Endometrial microvascular endothelial cells (primary cell): Measurements from ENCODE around the gene SPART. TPM values are rescaled to one million over a fixed set of nuclear protein-coding genes. Genes with fewer than 3 reads are reported as not detected.

ENCODE experiments used
- in situ Hi-C: cut with HindIII; loops from 2 replicates; pipeline ENCODE4 v1.10.0; 2017; ENCODE audit warnings: low sequenced_read_pairs, low pct_unique_long_range_greater_than_20kb; ENCODE audit errors: inconsistent ontology term
- total RNA-seq: library from RNA; depleted of rRNA; stranded (reverse); fragments of >200 nt; gene quantifications from one replicate; pipeline ENCODE4 v1.2.3, GENCODE V29; 2015; ENCODE audit errors: inconsistent ontology term

SPART gene
- total RNA-seq = 75.9 TPM

GRCh38 chr13:36346222-36347083, at the start of gene SPART:
TSS of gene SPART (minus strand) at chr13:36346394. CDS start at chr13:36335830, 10,564 bp downstream.
- in situ Hi-C loops = no loop called here

GRCh38 chr13:36395280-36395679, 49.1 kb upstream of the SPART start:
- in situ Hi-C loops = no loop called here

GRCh38 chr13:36385489-36385888, 39.3 kb upstream of the SPART start:
- in situ Hi-C loops = no loop called here

- in situ Hi-C loops = no loop called here
Observed at GRCh38 chr13:36382030-36382429, 35.8 kb upstream of the SPART start.

- in situ Hi-C loops = no loop called here
Observed at GRCh38 chr13:36377826-36378468, 31.8 kb upstream of the SPART start.

GRCh38 chr13:36374063-36374462, 27.9 kb upstream of the SPART start:
- in situ Hi-C loops = no loop called here

GRCh38 chr13:36371185-36371584, 25.0 kb upstream of the SPART start:
- in situ Hi-C loops = no loop called here

GRCh38 chr13:36370108-36370429, 23.9 kb upstream of the SPART start:
- in situ Hi-C loops = no loop called here

- in situ Hi-C loops = no loop called here
Observed at GRCh38 chr13:36369268-36370107, 23.3 kb upstream of the SPART start.

GRCh38 chr13:36366031-36366430, 19.8 kb upstream of the SPART start:
- in situ Hi-C loops = no loop called here

- in situ Hi-C loops = no loop called here
Observed at GRCh38 chr13:36363366-36363863, 17.2 kb upstream of the SPART start.

GRCh38 chr13:36362914-36363313, 16.7 kb upstream of the SPART start:
- in situ Hi-C loops = no loop called here

- in situ Hi-C loops = no loop called here
Observed at GRCh38 chr13:36362251-36362650, 16.1 kb upstream of the SPART start.

- in situ Hi-C loops = no loop called here
Observed at GRCh38 chr13:36360903-36361302, 14.7 kb upstream of the SPART start.

GRCh38 chr13:36359301-36359950, 13.2 kb upstream of the SPART start:
- in situ Hi-C loops = no loop called here

- in situ Hi-C loops = no loop called here
Observed at GRCh38 chr13:36358175-36358718, 12.1 kb upstream of the SPART start.

- in situ Hi-C loops = no loop called here
Observed at GRCh38 chr13:36357692-36358091, 11.5 kb upstream of the SPART start.

- in situ Hi-C loops = no loop called here
Observed at GRCh38 chr13:36357231-36357630, 11.0 kb upstream of the SPART start.

- in situ Hi-C loops = no loop called here
Observed at GRCh38 chr13:36356058-36356457, 9.9 kb upstream of the SPART start.
